ENCODE data around the gene NDUFA5. TPM values are rescaled to one million over a fixed set of nuclear protein-coding genes. Genes with fewer than 3 reads are reported as not detected.

NDUFA5 gene
- total RNA-seq, 2 experiments from 2014 or later, result 50.8 to 74.9 TPM

GRCh38 chr7:123580406-123581161 is 23.0 kb upstream of the NDUFA5 start:
- no TSS peak for BruUV-seq (replicated peaks)
- intact Hi-C loops (cut with micrococcal nuclease; ENCODE audit: unreplicated experiment), result no loop called here
- CTCF ChIA-PET (ENCODE audit: unreplicated experiment), result no interaction called here

GRCh38 chr7:123579416-123579815 is 21.8 kb upstream of the NDUFA5 start:
- Histone ChIP-seq H3K36me3 (ENCODE audit: insufficient read depth, low read length) (no peaks in the 10 kb centered on the region), H3K9me2 (ENCODE audit: insufficient read depth, low read length) (no peaks in the 10 kb centered on the region), H4K20me1 (ENCODE audit: insufficient read depth, low read length) (no peaks in the 10 kb centered on the region), H3K4me2 (ENCODE audit: low read length) (no peak overlapping the region), H3K79me2 (ENCODE audit: insufficient read depth, low read depth, low read length) (no peaks in the 10 kb centered on the region), H3K4me3 (ENCODE audit: low read depth, low read length, poor library complexity, severe bottlenecking) (no peak overlapping the region), H3K27ac (ENCODE audit: low read depth, low read length, poor library complexity, severe bottlenecking) (no peak overlapping the region), H2AFZ (ENCODE audit: low read length) (no peak overlapping the region), H3K4me1 (ENCODE audit: insufficient read depth, low read length, poor library complexity, severe bottlenecking) (no peaks in the 10 kb centered on the region), H3K9me3 (ENCODE audit: low read length) (no peaks in the 10 kb centered on the region)
- no TSS peak for BruUV-seq (replicated peaks)
- ChIA-PET POLR2A (no interaction called here), CTCF (ENCODE audit: unreplicated experiment) (no interaction called here)
- no peak for DNase-seq (ENCODE audit: low spot score)
- TF ChIP-seq CTCF (conservative IDR thresholded peaks at IDR 0.05; ENCODE audit: low read length) (no peak), EZH2phosphoT487 (IDR thresholded peaks at IDR 0.05; ENCODE audit: borderline replicate concordance, low read depth, low read length) (no peak)
- intact Hi-C loops (cut with micrococcal nuclease; ENCODE audit: unreplicated experiment), result no loop called here

More at GRCh38 chr7:123580406-123581161, 23.0 kb upstream of the NDUFA5 start:
- Histone ChIP-seq H3K79me2 (ENCODE audit: insufficient read depth, low read depth, low read length) (no peaks in the 10 kb centered on the region), H3K36me3 (ENCODE audit: insufficient read depth, low read length) (no peaks in the 10 kb centered on the region), H3K4me2 (ENCODE audit: low read length) (no peak overlapping the region), H3K27ac (ENCODE audit: low read depth, low read length, poor library complexity, severe bottlenecking) (no peak overlapping the region), H3K9me3 (ENCODE audit: low read length) (no peaks in the 10 kb centered on the region), H2AFZ (ENCODE audit: low read length) (no peak overlapping the region), H4K20me1 (ENCODE audit: insufficient read depth, low read length) (no peaks in the 10 kb centered on the region), H3K4me1 (ENCODE audit: insufficient read depth, low read length, poor library complexity, severe bottlenecking) (no peaks in the 10 kb centered on the region), H3K4me3 (ENCODE audit: low read depth, low read length, poor library complexity, severe bottlenecking) (no peak overlapping the region), H3K9me2 (ENCODE audit: insufficient read depth, low read length) (no peaks in the 10 kb centered on the region)
- peak; percentile 32 for DNase-seq (ENCODE audit: low spot score)
- peak; percentile 74 for TF ChIP-seq CTCF (conservative IDR thresholded peaks at IDR 0.05; ENCODE audit: low read length)
- TF ChIP-seq EZH2phosphoT487 (IDR thresholded peaks at IDR 0.05; ENCODE audit: borderline replicate concordance, low read depth, low read length), result no peak
- POLR2A ChIA-PET, result interaction anchor here (1.9 kb wide), 1 partner anchor 38 kb away, joined by 6 read pairs; no protein-coding TSS in a partner anchor

- H2AFZ ChIP-seq (ENCODE audit: low read length), result no peak overlapping the region
- DNase-seq (ENCODE audit: low spot score), result no peak
- ChIA-PET POLR2A (interaction anchor here (0.9 kb wide), 1 partner anchor 28 kb away, joined by 3 read pairs; the partner anchor contains the start of gene ASB15), CTCF (ENCODE audit: unreplicated experiment) (no interaction called here)
- no peaks in the 10 kb centered on the region for H3K79me2 ChIP-seq (ENCODE audit: insufficient read depth, low read depth, low read length)
- H3K36me3 ChIP-seq (ENCODE audit: insufficient read depth, low read length), result no peaks in the 10 kb centered on the region
- intact Hi-C loops (cut with micrococcal nuclease; ENCODE audit: unreplicated experiment), result no loop called here
- no peaks in the 10 kb centered on the region for H3K9me2 ChIP-seq (ENCODE audit: insufficient read depth, low read length)
- H3K4me1 ChIP-seq (ENCODE audit: insufficient read depth, low read length, poor library complexity, severe bottlenecking), result no peaks in the 10 kb centered on the region
- H3K4me2 ChIP-seq (ENCODE audit: low read length), result no peak overlapping the region
- no peak overlapping the region for H3K4me3 ChIP-seq (ENCODE audit: low read depth, low read length, poor library complexity, severe bottlenecking)
- no peaks in the 10 kb centered on the region for H3K9me3 ChIP-seq (ENCODE audit: low read length)
- no peak for TF ChIP-seq CTCF (conservative IDR thresholded peaks at IDR 0.05; ENCODE audit: low read length)
- no peak for TF ChIP-seq EZH2phosphoT487 (IDR thresholded peaks at IDR 0.05; ENCODE audit: borderline replicate concordance, low read depth, low read length)
- BruUV-seq (replicated peaks), result no TSS peak
- H3K27ac ChIP-seq (ENCODE audit: low read depth, low read length, poor library complexity, severe bottlenecking), result no peak overlapping the region
- H4K20me1 ChIP-seq (ENCODE audit: insufficient read depth, low read length), result no peaks in the 10 kb centered on the region
Observed at GRCh38 chr7:123573896-123574467, 16.4 kb upstream of the NDUFA5 start.
